H9 (cell line): ENCODE measurements around the gene SLC25A39. TPM values are rescaled to one million over a fixed set of nuclear protein-coding genes. Genes with fewer than 3 reads are reported as not detected.

Source experiments
- DNase-seq: peaks from one replicate; pipeline ENCODE4 v3.0.0-alpha.2; 2017
- H2AFZ ChIP-seq: one replicate; pipeline ENCODE4 v1.6.1; 2013; ENCODE audit warnings: mild to moderate bottlenecking, low read length, control low read depth, moderate library complexity
- H2AK5ac ChIP-seq: 2 replicates; pipeline ENCODE4 v1.6.1; 2013; ENCODE audit warnings: low read length, control low read depth, mixed read lengths; ENCODE audit not compliant: insufficient read length
- H2BK120ac ChIP-seq: one replicate; pipeline ENCODE4 v1.6.1; 2013; ENCODE audit warnings: low read depth, mild to moderate bottlenecking, low read length, control low read depth, inconsistent platforms; ENCODE audit not compliant: poor library complexity, severe bottlenecking
- H2BK12ac ChIP-seq: 2 replicates; pipeline ENCODE4 v1.6.1; 2013; ENCODE audit warnings: low read length, control low read depth, mixed read lengths, low read depth; ENCODE audit not compliant: insufficient read length
- H2BK15ac ChIP-seq: 2 replicates; pipeline ENCODE4 v1.6.1; 2013; ENCODE audit warnings: low read depth, low read length, control low read depth
- H2BK20ac ChIP-seq: one replicate; pipeline ENCODE4 v1.6.1; 2013; ENCODE audit warnings: low read depth, mild to moderate bottlenecking, low read length, control low read depth, inconsistent platforms; ENCODE audit not compliant: poor library complexity, severe bottlenecking
- H2BK5ac ChIP-seq: 2 replicates; pipeline ENCODE4 v1.6.1; 2013; ENCODE audit warnings: low read length, control low read depth, mixed read lengths; ENCODE audit not compliant: insufficient read length
- H3K14ac ChIP-seq: 2 replicates; pipeline ENCODE4 v1.6.1; 2013; ENCODE audit warnings: low read length, control low read depth; ENCODE audit not compliant: insufficient read depth
- H3K18ac ChIP-seq: 2 replicates; pipeline ENCODE4 v1.6.1; 2013; ENCODE audit warnings: low read depth, mild to moderate bottlenecking, mixed read lengths, low read length, control low read depth; ENCODE audit not compliant: insufficient read length
- H3K23ac ChIP-seq: 2 replicates; pipeline ENCODE4 v1.6.1; 2013; ENCODE audit warnings: low read length, control low read depth, mixed read lengths, low read depth; ENCODE audit not compliant: insufficient read length
- H3K23me2 ChIP-seq: 2 replicates; pipeline ENCODE4 v1.6.1; 2013; ENCODE audit warnings: low read depth, mild to moderate bottlenecking, mixed read lengths, low read length, control low read depth; ENCODE audit not compliant: insufficient read length, poor library complexity, severe bottlenecking
- H3K27ac ChIP-seq: 2 replicates; pipeline ENCODE4 v1.5.1; 2013; ENCODE audit warnings: low read length, control low read depth, mixed read lengths, low read depth; ENCODE audit not compliant: insufficient read length
- H3K27me3 ChIP-seq: 2 replicates; pipeline ENCODE4 v1.6.1; 2013; ENCODE audit warnings: low read length, control low read depth, inconsistent platforms; ENCODE audit not compliant: insufficient read depth
- H3K4ac ChIP-seq: 2 replicates; pipeline ENCODE4 v1.6.1; 2013; ENCODE audit warnings: low read depth, mild to moderate bottlenecking, control low read depth, inconsistent platforms, low read length, moderate library complexity
- H3K4me1 ChIP-seq: 2 replicates; pipeline ENCODE4 v1.6.1; 2013; ENCODE audit warnings: low read length, control low read depth, inconsistent platforms; ENCODE audit not compliant: insufficient read depth
- H3K4me2 ChIP-seq: 2 replicates; pipeline ENCODE4 v1.6.1; 2013; ENCODE audit warnings: low read length, control low read depth, mixed read lengths; ENCODE audit not compliant: insufficient read length, insufficient read depth
- H3K56ac ChIP-seq: 2 replicates; pipeline ENCODE4 v1.6.1; 2013; ENCODE audit warnings: low read depth, mild to moderate bottlenecking, mixed read lengths, low read length, control low read depth; ENCODE audit not compliant: insufficient read length
- H3K79me1 ChIP-seq: 2 replicates; pipeline ENCODE4 v1.6.1; 2013; ENCODE audit warnings: low read depth, mild to moderate bottlenecking, moderate library complexity, low read length, control low read depth, inconsistent platforms; ENCODE audit not compliant: insufficient read depth, poor library complexity, severe bottlenecking
- H3K79me2 ChIP-seq: 2 replicates; pipeline ENCODE4 v1.6.1; 2013; ENCODE audit warnings: low read length, control low read depth, inconsistent platforms; ENCODE audit not compliant: insufficient read depth
- H3K9ac ChIP-seq: 2 replicates; pipeline ENCODE4 v1.6.1; 2013; ENCODE audit warnings: low read length, control low read depth, mixed read lengths; ENCODE audit not compliant: insufficient read length; ENCODE audit errors: extremely low read depth
- H3K9me3 ChIP-seq: one replicate; pipeline ENCODE4 v1.6.1; 2013; ENCODE audit warnings: low read depth, low read length, inconsistent platforms; ENCODE audit not compliant: control insufficient read depth
- H3T11ph ChIP-seq: one replicate; pipeline ENCODE4 v1.6.1; 2013; ENCODE audit warnings: mild to moderate bottlenecking, low read length, control low read depth, inconsistent platforms
- H4K20me1 ChIP-seq: one replicate; pipeline ENCODE4 v1.6.1; 2013; ENCODE audit not compliant: control insufficient read depth, insufficient read length, insufficient read depth
- H4K5ac ChIP-seq: 2 replicates; pipeline ENCODE4 v1.6.1; 2013; ENCODE audit warnings: low read depth, mild to moderate bottlenecking, mixed read lengths, low read length, control low read depth; ENCODE audit not compliant: insufficient read length
- H4K8ac ChIP-seq: replicated peaks from 2 replicates; pipeline ENCODE4 v1.6.1; 2013; ENCODE audit warnings: low read length, control low read depth, mixed read lengths, low read depth; ENCODE audit not compliant: insufficient read length
- H4K91ac ChIP-seq: 2 replicates; pipeline ENCODE4 v1.6.1; 2013; ENCODE audit warnings: low read depth, mild to moderate bottlenecking, moderate library complexity, mixed read lengths, low read length, control low read depth; ENCODE audit not compliant: insufficient read length
- H3K27ac Mint-ChIP-seq, 3 experiments: 2 replicates in 2 of 3; 3 replicates in 1 of 3; pipeline ENCODE4 v1.8.0; 2020 to 2021; ENCODE audit warnings: mixed read lengths in 3 of 3, mild to moderate bottlenecking in 1 of 3, moderate library complexity in 1 of 3
- H3K27me3 Mint-ChIP-seq: 2 replicates; pipeline ENCODE4 v1.8.0; 2021; ENCODE audit warnings: low read depth, mild to moderate bottlenecking, moderate library complexity, mixed read lengths
- H3K36me3 Mint-ChIP-seq, 3 experiments: 2 replicates in 2 of 3; 3 replicates in 1 of 3; pipeline ENCODE4 v1.8.0; 2020 to 2021; ENCODE audit warnings: low read depth in 3 of 3, mixed read lengths in 3 of 3; ENCODE audit not compliant: insufficient read depth in 1 of 3
- H3K4me1 Mint-ChIP-seq, 2 experiments: 2 replicates each; pipeline ENCODE4 v1.8.0; 2020; ENCODE audit warnings: mixed read lengths in 2 of 2
- H3K4me3 Mint-ChIP-seq, 2 experiments: 2 replicates in 1 of 2; 3 replicates in 1 of 2; pipeline ENCODE4 v1.8.0; 2020 to 2021; ENCODE audit warnings: mild to moderate bottlenecking in 2 of 2, mixed read lengths in 2 of 2, moderate library complexity in 1 of 2
- H3K9me3 Mint-ChIP-seq, 2 experiments: 2 replicates in 1 of 2; 3 replicates in 1 of 2; pipeline ENCODE4 v1.8.0; 2020; ENCODE audit warnings: mild to moderate bottlenecking in 2 of 2, mixed read lengths in 2 of 2, moderate library complexity in 1 of 2
- WGBS: extraction: QIAGEN DNeasy Blood & Tissue Kit; methylation state at CpG from one replicate; pipeline ENCODE4 v1.1.7; 2013; ENCODE audit warnings: missing lambda C conversion rate, low lambda C conversion rate, mixed read lengths; ENCODE audit not compliant: insufficient read length; ENCODE audit errors: extremely low coverage; 5-methylcytosine and 5-hydroxymethylcytosine counted together
- total RNA-seq: library from RNA; stranded (reverse); gene quantifications from 2 replicates; pipeline ENCODE4 v1.2.1, GENCODE V29; 2021
- TF ChIP-seq, protein P1 (sequence below): fragments of 200-600 bp; sonication (generic); conservative IDR thresholded peaks from 3 replicates; pipeline ENCODE4 v1.8.0; 2021; ENCODE audit warnings: antibody characterized with exemption, mild to moderate bottlenecking

The SLC25A39 gene
- total RNA-seq, 1 experiment from 2014 or later: 227 TPM

DNA sequence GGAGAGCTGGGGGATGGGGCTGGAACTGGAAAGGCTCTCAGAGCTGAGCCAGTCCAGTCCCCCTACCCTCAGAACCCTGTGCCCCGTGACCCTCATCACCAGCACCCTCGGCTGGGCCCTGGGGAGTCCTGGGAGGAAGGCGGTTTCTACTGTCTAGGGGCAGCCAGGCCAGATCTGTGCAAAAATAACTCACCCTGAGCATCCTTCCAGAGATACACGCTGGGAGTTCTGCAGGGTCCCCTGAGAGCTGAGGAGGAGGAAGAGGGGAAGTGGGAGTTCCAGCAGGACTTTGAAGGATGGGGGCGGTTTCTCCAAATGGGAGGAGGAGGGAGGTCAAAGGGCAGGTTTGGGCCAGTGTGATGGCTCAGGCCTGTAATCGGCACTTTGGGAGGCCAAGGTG, 51.7 kb downstream of the SLC25A39 start:
- Histone ChIP-seq H2BK12ac (no peak overlapping the region), H3K23ac (no peak overlapping the region), H2AK5ac (no peak overlapping the region), H3K79me2 (no peaks in the 10 kb centered on the region), H2BK15ac (no peak overlapping the region), H3K18ac (no peak overlapping the region), H4K91ac (no peak overlapping the region), H2BK120ac (no peak overlapping the region), H3K4me2 (no peak overlapping the region), H2BK20ac (no peak overlapping the region), H4K8ac (no peak overlapping the region), H3K14ac (no peak overlapping the region), H3K27me3 (no peaks in the 10 kb centered on the region), H2AFZ (no peak overlapping the region), H4K5ac (no peak overlapping the region), H3K23me2 (peaks cover 4% of the 10 kb centered on the region), H3K79me1 (no peaks in the 10 kb centered on the region), H3K56ac (no peak overlapping the region), H3K27ac (no peak overlapping the region), H3K9me3 (no peaks in the 10 kb centered on the region), H4K20me1 (no peaks in the 10 kb centered on the region), H2BK5ac (no peak overlapping the region), H3K4me1 (peaks cover 5% of the 10 kb centered on the region; the same call in 1 of the 2 replicates), H3T11ph (no peak overlapping the region), H3K9ac (no peak overlapping the region), H3K4ac (no peak overlapping the region)
- Mint-ChIP-seq H3K4me1 (peaks cover 19 to 30% of the 10 kb centered on the region in 2 experiments), H3K27me3 (peaks cover 4% of the 10 kb centered on the region), H3K9me3 (no peaks in the 10 kb centered on the region), H3K36me3 (no peaks in the 10 kb centered on the region; a peak in 1 of 7 replicates), H3K4me3 (no peak overlapping the region), H3K27ac (no peak overlapping the region)
- TF ChIP-seq, protein P1, sequence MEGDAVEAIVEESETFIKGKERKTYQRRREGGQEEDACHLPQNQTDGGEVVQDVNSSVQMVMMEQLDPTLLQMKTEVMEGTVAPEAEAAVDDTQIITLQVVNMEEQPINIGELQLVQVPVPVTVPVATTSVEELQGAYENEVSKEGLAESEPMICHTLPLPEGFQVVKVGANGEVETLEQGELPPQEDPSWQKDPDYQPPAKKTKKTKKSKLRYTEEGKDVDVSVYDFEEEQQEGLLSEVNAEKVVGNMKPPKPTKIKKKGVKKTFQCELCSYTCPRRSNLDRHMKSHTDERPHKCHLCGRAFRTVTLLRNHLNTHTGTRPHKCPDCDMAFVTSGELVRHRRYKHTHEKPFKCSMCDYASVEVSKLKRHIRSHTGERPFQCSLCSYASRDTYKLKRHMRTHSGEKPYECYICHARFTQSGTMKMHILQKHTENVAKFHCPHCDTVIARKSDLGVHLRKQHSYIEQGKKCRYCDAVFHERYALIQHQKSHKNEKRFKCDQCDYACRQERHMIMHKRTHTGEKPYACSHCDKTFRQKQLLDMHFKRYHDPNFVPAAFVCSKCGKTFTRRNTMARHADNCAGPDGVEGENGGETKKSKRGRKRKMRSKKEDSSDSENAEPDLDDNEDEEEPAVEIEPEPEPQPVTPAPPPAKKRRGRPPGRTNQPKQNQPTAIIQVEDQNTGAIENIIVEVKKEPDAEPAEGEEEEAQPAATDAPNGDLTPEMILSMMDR: no peak
- no peak for DNase-seq
- WGBS: no CpG with 5 or more reads among the region's 6 CpGs
